Liver (tissue), 9 donors: ENCODE measurements around the gene TIPRL. TPM values are rescaled to one million over a fixed set of nuclear protein-coding genes. Genes with fewer than 3 reads are reported as not detected.

Source experiments
- DNase-seq: peaks from one replicate; pipeline ENCODE4 v3.0.0-alpha.2; 2017; ENCODE audit warnings: low spot score
- H3K27ac ChIP-seq, 2 donors: one replicate each; pipeline ENCODE4 v1.7.0; 2013; ENCODE audit warnings: inconsistent platforms in 2 of 2, low read length in 2 of 2, control low read depth in 1 of 2, low read depth in 1 of 2, mild to moderate bottlenecking in 1 of 2
- H3K27me3 ChIP-seq, 4 donors: one replicate each; pipeline versions ENCODE4 v1.6.1 to v1.7.0; 2013; ENCODE audit warnings: low read length in 3 of 4, inconsistent platforms in 1 of 4, mild to moderate bottlenecking in 1 of 4, moderate library complexity in 1 of 4; ENCODE audit not compliant: control insufficient read depth in 4 of 4, insufficient read depth in 4 of 4
- H3K36me3 ChIP-seq, 4 donors: one replicate each; pipeline versions ENCODE4 v1.6.1 to v1.7.0; 2013; ENCODE audit warnings: low read length in 3 of 4, mild to moderate bottlenecking in 3 of 4, low read depth in 1 of 4, moderate library complexity in 1 of 4; ENCODE audit not compliant: control insufficient read depth in 4 of 4, insufficient read depth in 3 of 4
- H3K4me1 ChIP-seq, 4 donors: one replicate each; pipeline versions ENCODE4 v1.6.1 to v1.7.0; 2013; ENCODE audit warnings: low read length in 3 of 4, mild to moderate bottlenecking in 3 of 4, moderate library complexity in 1 of 4; ENCODE audit not compliant: control insufficient read depth in 4 of 4, insufficient read depth in 4 of 4
- H3K4me3 ChIP-seq, 3 donors: one replicate each; pipeline versions ENCODE4 v1.6.1 to v1.7.0; 2013; ENCODE audit warnings: low read length in 3 of 3, control low read depth in 1 of 3, low read depth in 1 of 3, mild to moderate bottlenecking in 1 of 3
- H3K9ac ChIP-seq, 2 donors: one replicate each; pipeline ENCODE4 v1.7.0; 2013; ENCODE audit warnings: low read length in 2 of 2, mild to moderate bottlenecking in 2 of 2, moderate library complexity in 2 of 2, control low read depth in 1 of 2, low read depth in 1 of 2
- H3K9me3 ChIP-seq, 4 donors: one replicate each; pipeline versions ENCODE4 v1.6.1 to v1.7.0; 2013; ENCODE audit warnings: low read length in 3 of 4; ENCODE audit not compliant: control insufficient read depth in 4 of 4
- EGR1 ChIP-seq, 2 donors: IDR thresholded peaks; 2 replicates each; pipeline ENCODE4 v1.6.1; 2016 to 2018; ENCODE audit warnings: antibody characterized with exemption in 2 of 2, low read depth in 2 of 2
- FOXA1 ChIP-seq: IDR thresholded peaks from 2 replicates; pipeline ENCODE4 v1.6.1; 2016; ENCODE audit warnings: antibody characterized with exemption
- FOXA2 ChIP-seq: IDR thresholded peaks from 2 replicates; pipeline ENCODE4 v1.6.1; 2016; ENCODE audit warnings: antibody characterized with exemption
- GABPA ChIP-seq, 2 donors: IDR thresholded peaks in 1 of 2; conservative IDR thresholded peaks in 1 of 2; 2 replicates each; pipeline ENCODE4 v1.6.1; 2016; ENCODE audit warnings: antibody characterized with exemption in 2 of 2, mild to moderate bottlenecking in 1 of 2, moderate library complexity in 1 of 2
- HNF4A ChIP-seq, 2 donors: conservative IDR thresholded peaks; 2 replicates each; pipeline ENCODE4 v1.6.1; 2016; ENCODE audit warnings: antibody characterized with exemption in 2 of 2, mild to moderate bottlenecking in 2 of 2
- HNF4G ChIP-seq: IDR thresholded peaks from 2 replicates; pipeline ENCODE4 v1.6.1; 2016; ENCODE audit warnings: antibody characterized with exemption
- JUND ChIP-seq, 2 donors: IDR thresholded peaks; 2 replicates each; pipeline ENCODE4 v1.6.1; 2016; ENCODE audit warnings: antibody characterized with exemption in 2 of 2
- NR2F2 ChIP-seq: IDR thresholded peaks from 2 replicates; pipeline ENCODE4 v1.6.1; 2016; ENCODE audit warnings: antibody characterized with exemption
- RAD21 ChIP-seq, 2 donors: IDR thresholded peaks; 2 replicates each; pipeline ENCODE4 v1.6.1; 2016; ENCODE audit warnings: antibody characterized with exemption in 2 of 2, mild to moderate bottlenecking in 2 of 2
- RXRA ChIP-seq, 2 donors: IDR thresholded peaks; 2 replicates each; pipeline ENCODE4 v1.6.1; 2017 to 2018; ENCODE audit warnings: antibody characterized with exemption in 2 of 2, mild to moderate bottlenecking in 1 of 2
- SP1 ChIP-seq: IDR thresholded peaks from 2 replicates; pipeline ENCODE4 v1.6.1; 2018; ENCODE audit warnings: antibody characterized with exemption, mild to moderate bottlenecking
- TAF1 ChIP-seq: conservative IDR thresholded peaks from 2 replicates; pipeline ENCODE4 v1.6.1; 2016; ENCODE audit warnings: antibody characterized with exemption, mild to moderate bottlenecking
- YY1 ChIP-seq: IDR thresholded peaks from 2 replicates; pipeline ENCODE4 v1.6.1; 2016; ENCODE audit warnings: antibody characterized with exemption, mild to moderate bottlenecking
- WGBS: extraction: QIAGEN DNeasy Blood & Tissue Kit; methylation state at CpG from one replicate; pipeline ENCODE4 v1.1.7; 2013; 5-methylcytosine and 5-hydroxymethylcytosine counted together
- polyA plus RNA-seq, 2 donors: library from polyadenylated mRNA; stranded (reverse) in 1 of 2; unstranded in 1 of 2; fragments of 200-250 nt in 1 of 2; fragments of >200 nt in 1 of 2; fragmentation: Nextera tagmentation in 1 of 2; extraction: Ambion mirVana in 1 of 2; gene quantifications; one replicate each; pipeline versions ENCODE4 v1.2.1 to v1.2.3, GENCODE V29; 2013 to 2015
- total RNA-seq, 2 donors: library from RNA; depleted of rRNA; stranded (reverse); fragments of >200 nt; gene quantifications; one replicate each; pipeline ENCODE4 v1.2.3, GENCODE V29; 2014
- TF ChIP-seq, protein P1 (sequence below): IDR thresholded peaks from 2 replicates; pipeline ENCODE4 v1.6.1; 2016; ENCODE audit warnings: antibody characterized with exemption, mild to moderate bottlenecking
- TF ChIP-seq, protein P2 (sequence below): IDR thresholded peaks from 2 replicates; pipeline ENCODE4 v1.6.1; 2016; ENCODE audit warnings: antibody characterized with exemption
- TF ChIP-seq, protein P3 (sequence below): fragments of 150-350 bp; IDR thresholded peaks from 2 replicates; pipeline ENCODE4 v1.5.1; 2017; ENCODE audit warnings: improper control_type of control experiment, low read depth, low read length; ENCODE audit not compliant: missing input control
- TF ChIP-seq, protein P4 (sequence below): IDR thresholded peaks from 2 replicates; pipeline ENCODE4 v1.6.1; 2016; ENCODE audit warnings: antibody characterized with exemption
- TF ChIP-seq, protein P5 (sequence below): IDR thresholded peaks from 2 replicates; pipeline ENCODE4 v1.6.1; 2016; ENCODE audit warnings: antibody characterized with exemption
- donor health status: healthy.
- donor health status: healthy.
- donor health status: healthy.
- donor health status: healthy.
- donor health status: healthy.

Gene TIPRL
- total and polyA plus RNA-seq, 4 donors, result 11.2 to 20.0 (median 13.0) TPM

DNA sequence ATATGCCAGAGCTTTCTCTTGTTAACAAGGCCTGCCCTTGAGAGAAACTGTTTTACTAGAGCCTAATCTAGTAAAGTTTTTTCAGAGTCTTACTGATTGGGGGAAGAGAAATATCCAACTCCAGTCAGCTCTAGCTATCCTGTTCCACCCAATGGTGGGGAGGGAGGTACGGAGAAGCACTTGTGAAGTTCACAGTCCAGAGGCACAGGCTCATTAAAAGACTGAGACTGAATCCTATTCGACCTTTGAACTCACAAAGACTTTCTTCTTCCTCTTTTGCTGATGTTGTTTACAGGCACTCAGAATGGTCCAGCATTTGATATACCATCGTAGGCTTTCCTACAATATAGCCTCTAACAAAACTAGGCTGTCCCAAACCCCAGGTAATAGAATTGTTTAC, 31.6 kb downstream of the TIPRL start:
- WGBS, result 85% methylated on average over 3 of the region's 3 CpGs
- H3K4me1 ChIP-seq, result no peaks in the 10 kb centered on the region
- H3K9ac ChIP-seq, result no peak overlapping the region
- no peak overlapping the region for H3K27ac ChIP-seq
- H3K4me3 ChIP-seq, result no peak overlapping the region
- H3K9me3 ChIP-seq, result peaks cover 0 to 4% (median 0%) of the 10 kb centered on the region in 4 donors
- H3K36me3 ChIP-seq, result no peaks in the 10 kb centered on the region
- TF ChIP-seq RXRA (IDR thresholded peaks at IDR 0.05) (no peak), GABPA (IDR thresholded peaks at IDR 0.05 in 1 of 2, conservative IDR thresholded peaks at IDR 0.05 in 1 of 2) (no peak), SP1 (no peak), FOXA1 (no peak), EGR1 (IDR thresholded peaks at IDR 0.05; ENCODE audit: low read depth in 2 of 2) (no peak), RAD21 (IDR thresholded peaks at IDR 0.05) (no peak), TAF1 (no peak), JUND (IDR thresholded peaks at IDR 0.05) (no peak), NR2F2 (no peak), HNF4G (no peak), YY1 (no peak), HNF4A (conservative IDR thresholded peaks at IDR 0.05) (no peak), FOXA2 (no peak)
- TF ChIP-seq, protein P1, sequence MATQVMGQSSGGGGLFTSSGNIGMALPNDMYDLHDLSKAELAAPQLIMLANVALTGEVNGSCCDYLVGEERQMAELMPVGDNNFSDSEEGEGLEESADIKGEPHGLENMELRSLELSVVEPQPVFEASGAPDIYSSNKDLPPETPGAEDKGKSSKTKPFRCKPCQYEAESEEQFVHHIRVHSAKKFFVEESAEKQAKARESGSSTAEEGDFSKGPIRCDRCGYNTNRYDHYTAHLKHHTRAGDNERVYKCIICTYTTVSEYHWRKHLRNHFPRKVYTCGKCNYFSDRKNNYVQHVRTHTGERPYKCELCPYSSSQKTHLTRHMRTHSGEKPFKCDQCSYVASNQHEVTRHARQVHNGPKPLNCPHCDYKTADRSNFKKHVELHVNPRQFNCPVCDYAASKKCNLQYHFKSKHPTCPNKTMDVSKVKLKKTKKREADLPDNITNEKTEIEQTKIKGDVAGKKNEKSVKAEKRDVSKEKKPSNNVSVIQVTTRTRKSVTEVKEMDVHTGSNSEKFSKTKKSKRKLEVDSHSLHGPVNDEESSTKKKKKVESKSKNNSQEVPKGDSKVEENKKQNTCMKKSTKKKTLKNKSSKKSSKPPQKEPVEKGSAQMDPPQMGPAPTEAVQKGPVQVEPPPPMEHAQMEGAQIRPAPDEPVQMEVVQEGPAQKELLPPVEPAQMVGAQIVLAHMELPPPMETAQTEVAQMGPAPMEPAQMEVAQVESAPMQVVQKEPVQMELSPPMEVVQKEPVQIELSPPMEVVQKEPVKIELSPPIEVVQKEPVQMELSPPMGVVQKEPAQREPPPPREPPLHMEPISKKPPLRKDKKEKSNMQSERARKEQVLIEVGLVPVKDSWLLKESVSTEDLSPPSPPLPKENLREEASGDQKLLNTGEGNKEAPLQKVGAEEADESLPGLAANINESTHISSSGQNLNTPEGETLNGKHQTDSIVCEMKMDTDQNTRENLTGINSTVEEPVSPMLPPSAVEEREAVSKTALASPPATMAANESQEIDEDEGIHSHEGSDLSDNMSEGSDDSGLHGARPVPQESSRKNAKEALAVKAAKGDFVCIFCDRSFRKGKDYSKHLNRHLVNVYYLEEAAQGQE, result no peak
- TF ChIP-seq, protein P2, sequence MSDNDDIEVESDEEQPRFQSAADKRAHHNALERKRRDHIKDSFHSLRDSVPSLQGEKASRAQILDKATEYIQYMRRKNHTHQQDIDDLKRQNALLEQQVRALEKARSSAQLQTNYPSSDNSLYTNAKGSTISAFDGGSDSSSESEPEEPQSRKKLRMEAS, result no peak
- TF ChIP-seq, protein P3, sequence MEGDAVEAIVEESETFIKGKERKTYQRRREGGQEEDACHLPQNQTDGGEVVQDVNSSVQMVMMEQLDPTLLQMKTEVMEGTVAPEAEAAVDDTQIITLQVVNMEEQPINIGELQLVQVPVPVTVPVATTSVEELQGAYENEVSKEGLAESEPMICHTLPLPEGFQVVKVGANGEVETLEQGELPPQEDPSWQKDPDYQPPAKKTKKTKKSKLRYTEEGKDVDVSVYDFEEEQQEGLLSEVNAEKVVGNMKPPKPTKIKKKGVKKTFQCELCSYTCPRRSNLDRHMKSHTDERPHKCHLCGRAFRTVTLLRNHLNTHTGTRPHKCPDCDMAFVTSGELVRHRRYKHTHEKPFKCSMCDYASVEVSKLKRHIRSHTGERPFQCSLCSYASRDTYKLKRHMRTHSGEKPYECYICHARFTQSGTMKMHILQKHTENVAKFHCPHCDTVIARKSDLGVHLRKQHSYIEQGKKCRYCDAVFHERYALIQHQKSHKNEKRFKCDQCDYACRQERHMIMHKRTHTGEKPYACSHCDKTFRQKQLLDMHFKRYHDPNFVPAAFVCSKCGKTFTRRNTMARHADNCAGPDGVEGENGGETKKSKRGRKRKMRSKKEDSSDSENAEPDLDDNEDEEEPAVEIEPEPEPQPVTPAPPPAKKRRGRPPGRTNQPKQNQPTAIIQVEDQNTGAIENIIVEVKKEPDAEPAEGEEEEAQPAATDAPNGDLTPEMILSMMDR, result no peak
- TF ChIP-seq, protein P4, sequence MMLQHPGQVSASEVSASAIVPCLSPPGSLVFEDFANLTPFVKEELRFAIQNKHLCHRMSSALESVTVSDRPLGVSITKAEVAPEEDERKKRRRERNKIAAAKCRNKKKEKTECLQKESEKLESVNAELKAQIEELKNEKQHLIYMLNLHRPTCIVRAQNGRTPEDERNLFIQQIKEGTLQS, result no peak
- TF ChIP-seq, protein P5, sequence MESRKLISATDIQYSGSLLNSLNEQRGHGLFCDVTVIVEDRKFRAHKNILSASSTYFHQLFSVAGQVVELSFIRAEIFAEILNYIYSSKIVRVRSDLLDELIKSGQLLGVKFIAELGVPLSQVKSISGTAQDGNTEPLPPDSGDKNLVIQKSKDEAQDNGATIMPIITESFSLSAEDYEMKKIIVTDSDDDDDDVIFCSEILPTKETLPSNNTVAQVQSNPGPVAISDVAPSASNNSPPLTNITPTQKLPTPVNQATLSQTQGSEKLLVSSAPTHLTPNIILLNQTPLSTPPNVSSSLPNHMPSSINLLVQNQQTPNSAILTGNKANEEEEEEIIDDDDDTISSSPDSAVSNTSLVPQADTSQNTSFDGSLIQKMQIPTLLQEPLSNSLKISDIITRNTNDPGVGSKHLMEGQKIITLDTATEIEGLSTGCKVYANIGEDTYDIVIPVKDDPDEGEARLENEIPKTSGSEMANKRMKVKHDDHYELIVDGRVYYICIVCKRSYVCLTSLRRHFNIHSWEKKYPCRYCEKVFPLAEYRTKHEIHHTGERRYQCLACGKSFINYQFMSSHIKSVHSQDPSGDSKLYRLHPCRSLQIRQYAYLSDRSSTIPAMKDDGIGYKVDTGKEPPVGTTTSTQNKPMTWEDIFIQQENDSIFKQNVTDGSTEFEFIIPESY, result no peak
- DNase-seq, result no peak
- no peaks in the 10 kb centered on the region for H3K27me3 ChIP-seq
